Activated CD4-positive, alpha-beta T cell treated with anti-CD3 and anti-CD28 coated beads, Interleukin-2, amount 50 U/mL, for 48 hours (primary cell): ENCODE measurements around the gene G6PC2.
A peak's percentile ranks its signal among the peaks of the same experiment; 100 is the strongest.
"Not testable (repeated sequence)": the region's sequence is repeated elsewhere in the genome, so short reads cannot be mapped to it uniquely, and the experiment has no call there.

ENCODE experiments used
- DNase-seq, 2 experiments: peaks; one replicate each; pipeline ENCODE4 v3.0.0-alpha.2; 2020

The G6PC2 gene

DNA sequence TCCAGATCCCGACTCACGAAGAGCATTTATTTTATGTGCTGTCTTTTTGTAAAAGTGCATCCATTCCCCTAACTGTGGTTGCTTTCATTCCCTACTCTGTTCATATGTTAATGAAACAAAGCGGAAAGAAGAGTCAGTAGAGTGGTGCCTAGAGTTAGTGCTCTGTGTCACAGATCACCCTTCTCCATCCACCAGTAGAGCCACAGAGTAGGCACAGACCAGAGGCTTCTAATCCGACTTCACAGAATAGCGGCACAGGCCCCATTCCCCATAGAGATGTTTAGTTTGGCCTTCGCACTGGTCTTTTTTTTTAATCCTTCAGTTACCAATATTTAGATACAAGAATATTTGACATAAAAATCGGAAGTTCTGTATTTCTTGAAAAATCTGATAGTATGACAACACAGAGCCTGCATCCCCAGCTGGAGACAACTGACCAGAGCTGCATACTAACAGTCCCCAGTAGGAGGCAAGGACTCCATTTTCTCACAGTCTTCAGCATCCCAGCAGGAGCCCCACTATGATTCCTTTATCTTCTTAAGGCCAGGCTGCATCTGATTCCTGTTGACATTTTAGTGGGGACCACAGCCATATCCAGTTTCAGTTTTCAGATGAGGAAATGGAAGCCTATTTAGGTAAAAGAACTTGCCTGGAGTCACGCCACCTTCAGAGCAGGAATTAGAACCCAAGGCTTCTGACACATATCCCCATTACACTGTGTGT is 7.0 kb downstream of the G6PC2 start:
- no peak for DNase-seq

GRCh38 chr2:168910330-168910729 is 9.2 kb downstream of the G6PC2 start:
- no peak for DNase-seq

DNA sequence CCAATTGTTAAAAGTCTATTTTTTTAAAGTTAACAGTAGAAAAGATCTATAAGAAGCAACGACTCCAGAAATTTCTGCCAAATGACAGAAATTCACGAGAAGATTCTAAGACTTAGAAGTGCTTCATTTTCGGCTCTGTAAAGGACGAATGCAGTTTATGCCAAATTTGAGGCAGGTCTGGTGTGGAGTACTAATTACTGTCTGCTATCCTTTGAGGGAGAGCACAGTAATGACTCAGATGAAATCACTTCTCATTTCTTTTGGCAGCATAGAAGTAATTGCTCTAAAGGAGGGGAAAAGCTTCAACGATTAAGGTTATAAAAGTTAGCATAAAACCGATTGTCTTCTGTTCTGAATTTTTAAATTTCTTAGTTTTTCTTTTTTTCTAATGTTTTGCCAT is 11.4 kb downstream of the G6PC2 start:
- no peak for DNase-seq

- no peak for DNase-seq
Observed at GRCh38 chr2:168912901-168913369, 11.8 kb downstream of the G6PC2 start.

DNA sequence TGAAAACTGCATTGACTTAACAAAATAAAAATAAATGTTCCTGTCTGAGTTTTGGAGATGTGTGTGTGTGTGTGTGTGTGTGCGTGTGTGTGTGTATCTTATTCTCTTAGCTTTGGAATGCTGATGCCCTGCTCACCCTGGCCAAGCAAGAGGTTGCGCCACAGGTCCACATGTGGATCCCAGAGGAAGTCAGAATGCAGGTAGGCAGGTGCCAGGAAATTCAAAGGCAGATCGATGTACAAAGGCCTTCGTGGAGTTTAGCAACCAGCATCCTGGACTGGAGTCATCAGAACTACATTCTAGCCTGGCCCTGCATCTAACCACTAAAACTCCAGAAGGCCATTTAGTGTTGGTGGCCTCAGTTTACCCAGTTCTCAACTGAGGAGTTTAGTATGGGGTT is 12.4 kb downstream of the G6PC2 start:
- DNase-seq, result no peak

GRCh38 chr2:168915441-168916330 is 14.6 kb downstream of the G6PC2 start:
- no peak for DNase-seq

DNA sequence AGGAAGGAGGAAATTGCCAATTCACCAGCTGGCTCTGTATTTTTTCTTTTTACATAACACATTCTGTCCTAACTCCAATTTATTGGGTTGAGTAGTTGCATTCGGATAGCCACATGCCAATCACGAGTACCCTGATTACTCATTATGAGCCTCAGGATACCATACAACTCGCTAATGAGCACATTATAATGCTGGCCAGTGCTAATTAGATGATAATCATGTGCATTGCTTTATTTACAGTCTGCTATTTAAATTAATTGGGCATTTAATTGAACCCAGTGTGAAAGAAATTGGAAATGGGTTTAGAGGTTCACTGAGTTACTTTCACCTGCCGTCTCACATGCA is 15.2 kb downstream of the G6PC2 start:
- no peak for DNase-seq

DNA sequence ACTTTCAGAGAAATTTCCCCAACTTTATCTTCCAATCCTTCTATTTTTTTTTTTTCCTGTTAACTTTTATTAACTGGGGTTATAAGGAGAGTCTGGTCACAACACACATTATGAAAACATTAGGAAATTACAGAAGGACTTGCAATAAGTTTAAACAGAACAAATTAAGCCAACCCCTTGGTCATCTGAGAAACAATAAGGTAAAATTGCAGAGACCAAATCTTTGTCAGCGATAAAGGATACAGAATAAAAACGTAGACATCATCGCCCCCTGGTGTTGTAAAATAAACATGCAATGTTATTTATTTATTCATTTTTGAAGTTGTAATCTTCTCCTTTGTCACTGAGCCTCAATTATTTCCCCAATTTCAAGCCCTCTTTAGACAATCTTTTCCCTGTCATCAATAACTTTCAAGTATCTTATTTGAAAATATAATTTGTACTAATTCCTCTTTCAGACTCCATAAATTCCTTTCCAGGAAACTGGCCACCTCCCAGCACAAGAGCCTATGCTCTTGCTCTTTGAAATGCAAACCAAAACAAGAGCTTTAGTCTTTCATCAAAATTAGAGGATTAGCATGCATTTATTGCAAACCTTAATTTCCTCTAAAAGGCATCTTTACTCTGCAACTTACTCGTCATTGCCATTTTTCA is 19.5 kb downstream of the G6PC2 start:
- no peak for DNase-seq

- no peak for DNase-seq
Observed at GRCh38 chr2:168926621-168927386, 25.7 kb downstream of the G6PC2 start.

- no peak for DNase-seq
Observed at GRCh38 chr2:168928113-168928831, 27.2 kb downstream of the G6PC2 start.

GRCh38 chr2:168929031-168929430 is 27.9 kb downstream of the G6PC2 start:
- DNase-seq, result no peak

GRCh38 chr2:168930242-168930641 is 29.2 kb downstream of the G6PC2 start:
- no peak for DNase-seq

DNA sequence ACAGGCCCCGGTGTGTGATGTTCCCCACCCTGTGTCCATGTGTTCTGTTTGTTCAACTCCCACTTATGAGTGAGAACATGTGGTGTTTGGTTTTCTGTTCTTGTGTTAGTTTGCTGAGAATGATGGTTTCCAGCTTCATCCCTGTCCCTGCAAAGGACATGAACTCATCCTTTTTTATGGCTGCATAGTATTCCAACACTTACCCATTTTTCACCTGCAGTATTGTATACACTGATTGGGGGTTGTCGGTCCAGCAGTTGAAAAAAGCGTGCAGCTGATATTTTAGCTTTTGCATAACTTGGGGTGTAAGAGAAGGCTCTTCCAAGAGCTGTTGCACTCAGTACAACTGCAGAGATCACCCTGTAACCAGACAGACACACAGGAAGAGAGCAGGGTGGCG is 31.1 kb downstream of the G6PC2 start:
- DNase-seq, result not testable (repeated sequence)

DNA sequence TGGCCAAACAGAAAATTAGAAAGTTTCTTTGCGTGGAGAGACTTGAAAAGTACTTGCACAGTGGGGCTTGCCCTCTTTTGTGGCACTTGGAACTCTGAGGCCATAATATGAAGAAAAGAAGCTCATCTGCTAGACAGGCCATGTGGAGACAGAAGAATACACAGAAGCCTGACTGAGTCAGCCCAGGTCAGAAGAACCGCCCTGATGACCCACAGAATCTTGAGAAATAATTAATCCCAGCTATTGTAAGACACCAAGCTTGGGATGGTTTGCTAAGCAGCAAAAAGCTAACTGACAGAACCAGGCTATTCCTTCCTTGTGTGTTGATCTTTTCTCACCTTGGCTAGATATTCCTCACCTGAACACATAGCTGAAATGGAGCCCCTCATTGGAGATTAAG is 33.7 kb downstream of the G6PC2 start:
- DNase-seq, result no peak

- no peak for DNase-seq
Observed at GRCh38 chr2:168935810-168936581, 34.9 kb downstream of the G6PC2 start.

DNA sequence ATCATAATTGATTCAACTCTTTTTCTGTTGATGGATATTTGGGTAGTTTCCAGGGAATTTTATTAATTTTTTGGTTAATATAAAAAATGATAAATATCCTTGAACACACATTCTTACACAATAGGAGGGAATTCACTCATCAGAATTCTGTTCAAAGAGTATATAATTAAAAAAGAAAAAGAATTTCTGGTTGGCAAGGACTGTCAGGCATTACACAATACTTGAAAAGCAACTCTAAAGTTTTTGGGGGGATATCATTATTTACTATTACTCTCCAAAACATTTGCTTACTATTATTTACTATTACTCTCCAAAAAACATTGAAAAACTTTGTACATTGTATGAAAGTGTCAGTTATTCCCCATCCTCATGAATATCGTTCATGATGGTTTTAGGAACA is 38.0 kb downstream of the G6PC2 start:
- DNase-seq, result no peak

DNA sequence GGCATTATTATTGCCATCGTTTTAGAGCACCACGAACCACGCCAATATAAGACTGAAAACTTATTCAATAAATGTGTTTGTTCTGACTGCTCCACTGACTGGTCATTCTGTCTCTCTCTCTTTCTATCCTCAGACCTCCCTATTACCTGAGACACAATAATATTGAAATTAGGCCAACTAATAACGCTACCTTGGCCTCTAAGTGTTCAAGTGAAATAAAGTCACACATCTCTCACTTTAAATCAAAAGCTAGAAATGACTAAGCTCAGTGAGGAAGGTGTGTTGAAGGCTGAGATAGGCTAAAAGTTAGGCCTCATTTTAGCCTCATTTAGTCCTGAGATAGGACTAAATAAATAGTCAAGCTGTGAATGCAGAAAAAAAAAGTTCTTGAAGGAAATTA is 38.8 kb downstream of the G6PC2 start:
- no peak for DNase-seq

- no peak for DNase-seq
Observed at GRCh38 chr2:168941297-168941696, 40.2 kb downstream of the G6PC2 start.

DNA sequence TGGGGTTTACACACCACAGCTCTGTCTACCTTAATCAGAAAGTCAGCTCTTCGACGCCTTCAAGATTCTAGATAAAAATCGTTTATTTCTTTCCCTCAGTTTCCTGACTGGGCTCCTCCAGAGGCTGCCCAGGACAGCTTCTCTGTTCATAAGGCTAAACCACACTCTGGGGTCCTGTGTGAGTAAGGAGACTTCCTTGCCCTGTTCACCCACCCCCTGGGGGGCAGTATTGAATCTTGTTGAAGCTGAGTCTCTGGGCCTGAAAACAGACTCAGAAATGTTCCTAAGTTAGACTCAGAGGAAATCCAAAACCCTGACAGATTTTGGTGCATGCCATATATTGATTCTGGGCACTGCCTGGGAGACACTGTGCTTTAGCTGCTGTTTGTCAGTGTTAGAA is 43.0 kb downstream of the G6PC2 start:
- no peak for DNase-seq

- DNase-seq, result no peak
Observed at GRCh38 chr2:168945508-168945907, 44.4 kb downstream of the G6PC2 start.

DNA sequence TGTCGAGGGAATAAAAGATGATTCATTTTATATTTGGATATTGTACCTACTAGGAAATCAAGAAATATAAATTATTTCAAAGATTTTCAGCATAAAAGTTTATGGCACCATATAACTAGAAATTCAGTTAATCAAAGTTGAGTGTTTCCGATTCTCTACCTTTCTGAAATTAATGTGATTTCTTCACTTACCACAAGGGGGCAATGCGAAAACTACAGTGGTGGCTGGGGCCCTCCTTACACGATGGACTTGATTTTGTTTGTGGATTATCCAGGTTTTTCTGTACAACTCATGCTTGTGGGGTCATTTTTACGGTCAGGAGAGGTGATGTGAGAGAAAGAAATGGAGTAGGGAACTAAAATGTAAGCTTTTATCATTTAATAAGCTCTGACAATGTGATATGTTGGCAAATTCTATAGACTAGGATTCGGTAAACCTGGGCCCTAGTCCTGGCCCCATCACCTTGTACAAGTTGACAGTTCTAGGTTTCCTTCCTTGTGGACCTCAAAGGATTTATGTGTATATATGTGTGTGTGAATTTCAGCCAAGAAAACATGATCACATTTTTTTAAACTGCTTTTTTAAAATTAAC is 47.6 kb downstream of the G6PC2 start:
- peak in 1 of 2 experiments; percentile 11 for DNase-seq
